Adrenal gland (tissue), 5 donors: ENCODE measurements around the gene ST6GALNAC5.

Experiments
- CTCF ChIP-seq, 6 experiments: fragments of 450-650 bp in 4 of 6; fragments of 200-600 bp in 2 of 6; sonication (generic) in 1 of 6; IDR thresholded peaks; 1 replicate in 5 of 6; 2 replicates in 1 of 6; pipeline versions ENCODE4 v1.5.1 to v1.8.0; 2016 to 2021; ENCODE audit warnings: antibody characterized with exemption in 6 of 6, mild to moderate bottlenecking in 2 of 6, moderate library complexity in 1 of 6
- POLR2A ChIP-seq, 2 donors: fragments of 450-650 bp; IDR thresholded peaks; one replicate each; pipeline ENCODE4 v1.6.1; 2017; ENCODE audit warnings: antibody characterized with exemption in 2 of 2, mild to moderate bottlenecking in 2 of 2, moderate library complexity in 1 of 2
- donor health status: DM: no; HTN: no; CAD: no.

GRCh38 chr1:76835203-76835602 lies 32.1 kb upstream of the ST6GALNAC5 start:
- no peak for TF ChIP-seq POLR2A (IDR thresholded peaks at IDR 0.05)
- TF ChIP-seq CTCF (IDR thresholded peaks at IDR 0.05) = no peak
